ENCODE measurements around the gene SLMAP.

GRCh38 chr3:57815036-57815435, 58.9 kb downstream of the SLMAP start:
- TF ChIP-seq SPI1 (IDR thresholded peaks at IDR 0.05; ENCODE audit: low read depth, low read length) (no peak), POLR2A (IDR thresholded peaks at IDR 0.05; ENCODE audit: low read depth, low read length) (no peak), POLR2AphosphoS5 (IDR thresholded peaks at IDR 0.05; ENCODE audit: low read depth, low read length) (no peak), TAF1 (IDR thresholded peaks at IDR 0.05; ENCODE audit: low read depth, low read length) (no peak), PAX5 (IDR thresholded peaks at IDR 0.05; ENCODE audit: insufficient read depth, low read length, severe bottlenecking) (no peak)
